HFF-Myc (cell line): ENCODE measurements around the gene TMIGD3.
"Not testable (repeated sequence)": the region's sequence is repeated elsewhere in the genome, so short reads cannot be mapped to it uniquely, and the experiment has no call there.

Experiments used
- DNase-seq: peaks from one replicate; pipeline ENCODE4 v3.0.0-alpha.2; 2011; ENCODE audit warnings: low read depth; ENCODE audit errors: extremely low read depth
- H3K4me3 ChIP-seq: replicated peaks from 2 replicates; pipeline ENCODE4 v1.5.1; 2011; ENCODE audit warnings: low read depth, mild to moderate bottlenecking, control low read depth, low read length
- CTCF ChIP-seq: IDR thresholded peaks from 2 replicates; pipeline ENCODE4 v1.5.1; 2012; ENCODE audit warnings: mild to moderate bottlenecking, low read depth, low read length, control low read depth; ENCODE audit errors: missing control alignments

The TMIGD3 gene

GRCh38 chr1:111503585-111504060 lies at the start of gene TMIGD3, which contains the start of gene ADORA3:
TMIGD3 (minus strand) TSS chr1:111503633; CDS start chr1:111503354, 279 bp downstream.
ADORA3 (minus strand) TSS chr1:111503633; CDS start chr1:111503354, 279 bp downstream.
- TF ChIP-seq CTCF, result no peak
- no peak for DNase-seq
- H3K4me3 ChIP-seq, result no peak within 1 kb of the TSS

GRCh38 chr1:111553196-111553595 lies 49.8 kb upstream of the TMIGD3 start:
- H3K4me3 ChIP-seq, result no peak overlapping the region
- TF ChIP-seq CTCF, result no peak
- DNase-seq, result no peak

GRCh38 chr1:111552587-111552986 lies 49.2 kb upstream of the TMIGD3 start:
- DNase-seq, result no peak
- TF ChIP-seq CTCF, result no peak
- H3K4me3 ChIP-seq, result no peak overlapping the region

GRCh38 chr1:111551623-111552411 lies 48.4 kb upstream of the TMIGD3 start:
- no peak for TF ChIP-seq CTCF
- DNase-seq, result no peak
- no peak overlapping the region for H3K4me3 ChIP-seq

DNA sequence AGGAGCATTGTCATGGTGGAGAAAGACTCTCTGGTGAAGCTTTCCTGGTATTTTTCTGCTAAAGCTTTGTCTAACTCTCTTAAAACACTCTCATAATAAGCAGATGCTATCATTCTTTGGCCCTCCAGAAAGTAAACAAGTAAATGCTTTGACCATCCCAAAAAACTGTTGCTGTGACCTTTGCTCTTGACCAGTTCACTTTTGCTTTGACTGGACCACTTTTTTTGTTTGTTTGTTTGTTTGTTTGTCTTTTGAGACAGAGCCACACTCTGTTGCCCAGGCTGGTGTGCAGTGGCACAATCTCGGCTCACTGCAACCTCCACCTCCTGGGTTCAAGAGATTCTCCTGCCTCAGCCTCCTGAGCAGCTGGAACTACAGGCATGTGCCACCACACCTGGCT lies 44.4 kb upstream of the TMIGD3 start:
- DNase-seq, H3K4me3 ChIP-seq: not testable (repeated sequence)

GRCh38 chr1:111542187-111542586 lies 38.8 kb upstream of the TMIGD3 start:
- no peak for DNase-seq
- H3K4me3 ChIP-seq, result no peak overlapping the region
- TF ChIP-seq CTCF, result no peak

- DNase-seq, result no peak
Measured at GRCh38 chr1:111541721-111542120, 38.3 kb upstream of the TMIGD3 start.

More at GRCh38 chr1:111541721-111542120, 38.3 kb upstream of the TMIGD3 start:
- H3K4me3 ChIP-seq, result no peak overlapping the region
- no peak for TF ChIP-seq CTCF
